HL-60/S4 (cell line): ENCODE data around the gene PIK3R1.

Experiments
- in situ Hi-C: fragments of 300-500 bp; cut with MboI; formaldehyde crosslinking; loops from 2 replicates; pipeline ENCODE4 v1.14.3; 2022; ENCODE audit warnings: low sequenced_read_pairs

Gene PIK3R1

DNA sequence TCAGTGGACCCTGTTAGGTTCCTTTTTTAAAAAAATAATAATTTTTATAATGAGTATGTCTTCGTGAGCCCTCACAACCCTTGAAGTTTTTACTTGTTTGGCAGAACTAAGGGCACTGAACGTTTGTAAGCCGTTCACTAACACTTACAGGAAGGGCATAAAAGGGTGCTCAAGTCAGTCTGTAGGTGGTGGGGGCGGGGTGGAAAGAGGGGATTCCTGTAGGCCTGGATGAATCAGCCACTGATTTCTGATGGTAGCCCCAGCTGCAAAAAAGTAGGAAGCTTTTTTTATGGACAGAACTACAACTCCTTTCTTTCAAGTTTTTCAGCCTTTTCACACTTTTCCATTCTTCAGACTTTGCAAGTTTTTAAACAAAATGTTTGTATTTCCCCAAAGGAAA, 35.8 kb downstream of the PIK3R1 start:
- in situ Hi-C loops = loop anchor here (25.0 kb wide), 1 partner anchor 1014 kb away; no protein-coding TSS in a partner anchor

- in situ Hi-C loops = loop anchor here (25.0 kb wide), 1 partner anchor 1015 kb away; no protein-coding TSS in a partner anchor
These were observed 36.4 kb downstream of the PIK3R1 start for GRCh38 chr5:68251804-68252522.

GRCh38 chr5:68252673-68253623, 37.4 kb downstream of the PIK3R1 start:
- in situ Hi-C loops = loop anchor here (25.0 kb wide), 1 partner anchor 1016 kb away; no protein-coding TSS in a partner anchor

- in situ Hi-C loops = loop anchor here (25.0 kb wide), 1 partner anchor 1017 kb away; no protein-coding TSS in a partner anchor
These were observed 38.3 kb downstream of the PIK3R1 start for GRCh38 chr5:68253624-68254585.

GRCh38 chr5:68254810-68255209, 39.3 kb downstream of the PIK3R1 start:
- in situ Hi-C loops = loop anchor here (25.0 kb wide), 1 partner anchor 1018 kb away; no protein-coding TSS in a partner anchor

- in situ Hi-C loops = loop anchor here (25.0 kb wide), 1 partner anchor 1018 kb away; no protein-coding TSS in a partner anchor
These were observed 40.0 kb downstream of the PIK3R1 start for GRCh38 chr5:68255305-68256120.

GRCh38 chr5:68257210-68257609, 41.7 kb downstream of the PIK3R1 start:
- in situ Hi-C loops = loop anchor here (25.0 kb wide), 1 partner anchor 1020 kb away; no protein-coding TSS in a partner anchor

GRCh38 chr5:68258531-68258930, 43.0 kb downstream of the PIK3R1 start:
- in situ Hi-C loops = loop anchor here (25.0 kb wide), 1 partner anchor 1021 kb away; no protein-coding TSS in a partner anchor

GRCh38 chr5:68259700-68260099, 44.1 kb downstream of the PIK3R1 start:
- in situ Hi-C loops = loop anchor here (25.0 kb wide), 1 partner anchor 1022 kb away; no protein-coding TSS in a partner anchor

DNA sequence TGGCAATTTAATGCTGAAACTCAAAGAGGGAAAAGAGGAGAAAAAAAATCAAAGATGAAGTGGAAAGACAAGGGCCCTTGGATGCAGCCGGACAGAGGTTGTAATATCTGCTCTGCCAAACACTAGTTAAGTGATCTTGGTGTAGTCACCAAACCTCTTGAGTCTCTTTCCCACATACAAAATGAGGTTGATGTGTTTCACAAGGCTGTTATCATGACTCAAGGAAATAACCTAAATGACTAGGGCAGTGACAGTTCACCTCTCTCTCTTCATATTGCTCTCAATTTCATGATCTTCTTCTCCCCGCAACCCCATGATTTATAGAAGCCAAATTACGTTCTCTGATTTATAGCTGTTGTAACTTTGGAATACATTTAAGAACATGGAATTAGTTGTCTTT, 44.9 kb downstream of the PIK3R1 start:
- in situ Hi-C loops = loop anchor here (25.0 kb wide), 1 partner anchor 1023 kb away; no protein-coding TSS in a partner anchor

DNA sequence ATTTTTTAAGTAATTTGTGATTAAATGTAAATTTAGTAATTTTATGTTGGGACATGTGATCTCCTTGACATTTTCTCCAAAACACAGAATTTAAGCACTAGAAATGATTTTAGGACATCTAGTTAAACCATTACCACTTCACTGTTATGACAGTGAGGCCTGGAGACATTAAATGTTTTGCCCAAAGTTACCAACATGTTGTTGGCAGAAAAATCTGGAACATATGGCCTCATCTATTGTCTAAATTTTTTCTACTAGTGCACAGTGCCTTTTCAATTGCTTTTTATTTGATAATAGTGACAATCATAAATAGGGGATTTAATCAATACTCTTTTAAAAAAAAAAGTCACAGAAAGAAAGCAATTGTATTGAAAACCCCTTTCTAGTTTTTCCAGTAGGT, 45.6 kb downstream of the PIK3R1 start:
- in situ Hi-C loops = loop anchor here (25.0 kb wide), 1 partner anchor 1024 kb away; no protein-coding TSS in a partner anchor

GRCh38 chr5:68261569-68262065, 46.1 kb downstream of the PIK3R1 start:
- in situ Hi-C loops = loop anchor here (25.0 kb wide), 1 partner anchor 1024 kb away; no protein-coding TSS in a partner anchor

DNA sequence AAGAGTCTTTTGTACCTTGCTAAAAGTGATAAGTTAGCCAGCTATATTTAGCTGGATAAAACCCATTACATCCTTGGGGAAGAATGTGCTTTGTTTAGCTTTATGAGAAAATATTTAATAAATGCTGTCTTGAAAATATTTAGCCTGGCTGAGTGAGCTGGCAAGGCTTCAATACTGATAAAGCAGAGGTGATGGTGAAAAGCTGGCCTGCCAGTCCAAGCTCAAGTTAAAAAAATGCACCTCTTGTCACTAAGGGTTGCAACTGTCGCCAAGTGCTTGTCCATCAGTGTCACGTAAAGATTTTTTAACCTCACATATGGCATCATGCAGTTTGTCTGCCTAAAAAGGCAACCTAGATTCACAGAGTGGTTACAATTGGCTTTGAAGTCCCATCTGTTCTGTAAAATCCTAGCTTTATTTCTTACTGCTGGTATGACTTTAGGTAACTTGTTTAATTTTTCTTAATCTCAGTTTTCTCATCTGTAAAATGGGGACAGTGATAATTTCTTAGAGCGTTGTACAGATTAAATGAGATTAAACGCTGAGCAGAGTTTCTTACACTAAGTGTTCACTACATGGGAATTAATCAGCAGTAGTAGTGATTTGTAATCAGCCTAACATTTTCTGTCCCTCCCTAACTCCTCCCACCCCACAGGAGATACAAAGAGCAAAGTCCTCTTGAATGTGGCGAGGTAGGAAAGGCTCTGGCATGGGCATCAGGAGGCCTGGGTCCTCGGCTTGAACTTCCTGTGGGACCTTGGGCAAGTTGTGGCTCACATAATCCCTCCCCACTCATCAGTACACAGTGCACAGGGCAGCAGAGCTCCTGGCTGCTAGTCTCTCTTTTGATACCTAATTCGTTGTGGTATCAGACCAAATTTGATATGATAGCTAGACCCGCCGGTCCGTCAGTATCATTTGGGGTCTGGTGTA, 48.7 kb downstream of the PIK3R1 start:
- in situ Hi-C loops = loop anchor here (25.0 kb wide), 1 partner anchor 1027 kb away; no protein-coding TSS in a partner anchor

GRCh38 chr5:68265347-68265746, 49.8 kb downstream of the PIK3R1 start:
- in situ Hi-C loops = loop anchor here (25.0 kb wide), 1 partner anchor 1028 kb away; no protein-coding TSS in a partner anchor

GRCh38 chr5:68265822-68266395, 50.4 kb downstream of the PIK3R1 start:
- in situ Hi-C loops = loop anchor here (25.0 kb wide), 1 partner anchor 1029 kb away; no protein-coding TSS in a partner anchor

DNA sequence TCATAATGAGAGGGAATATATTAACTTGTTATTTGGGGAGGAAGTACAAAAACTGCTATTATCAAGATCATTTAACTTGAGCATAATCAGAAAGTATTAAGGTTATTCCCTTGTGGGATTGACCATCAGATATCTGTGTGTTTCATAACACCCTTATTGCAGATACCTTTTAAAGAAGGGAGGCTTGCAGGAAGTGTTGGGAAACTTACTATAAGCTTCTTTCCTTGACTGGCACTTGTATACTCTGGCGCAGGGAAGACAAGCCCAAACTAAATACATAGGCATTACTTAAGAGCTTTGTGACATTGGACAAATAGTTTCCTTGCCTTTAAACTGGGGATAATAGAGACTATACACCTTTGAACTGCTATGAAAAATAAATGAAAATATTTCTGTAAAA, 50.9 kb downstream of the PIK3R1 start:
- in situ Hi-C loops = loop anchor here (25.0 kb wide), 1 partner anchor 1029 kb away; no protein-coding TSS in a partner anchor

DNA sequence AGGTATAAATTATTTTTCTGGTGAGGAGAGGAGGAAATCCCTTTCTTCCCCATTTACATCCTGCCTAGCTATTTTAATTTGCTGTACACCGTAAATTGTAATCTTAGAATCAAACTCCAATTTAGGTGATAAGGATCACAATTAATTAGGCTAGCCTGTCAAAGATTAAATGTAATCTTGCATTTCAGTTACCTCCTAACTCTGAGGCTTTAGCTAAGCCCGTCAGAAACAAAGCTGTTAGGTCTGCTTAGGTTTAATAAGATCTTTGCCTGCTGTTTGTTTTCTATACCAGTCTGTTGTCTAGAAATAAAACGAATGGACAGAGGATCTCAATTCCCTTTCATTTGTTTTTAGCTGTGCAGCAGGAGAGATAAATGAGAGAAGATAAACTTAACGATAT, 51.5 kb downstream of the PIK3R1 start:
- in situ Hi-C loops = loop anchor here (25.0 kb wide), 1 partner anchor 1030 kb away; no protein-coding TSS in a partner anchor
